IPS-18a (cell line): ENCODE measurements around the gene CTNS.

Source experiments
- H3K27ac ChIP-seq: one replicate; pipeline ENCODE4 v1.5.1; 2013; ENCODE audit warnings: low read length
- H3K27me3 ChIP-seq: one replicate; pipeline ENCODE4 v1.6.1; 2013; ENCODE audit warnings: mild to moderate bottlenecking, low read length; ENCODE audit not compliant: control insufficient read depth, insufficient read depth
- H3K36me3 ChIP-seq: one replicate; pipeline ENCODE4 v1.6.1; 2013; ENCODE audit warnings: low read depth, low read length; ENCODE audit not compliant: control insufficient read depth
- H3K4me1 ChIP-seq: one replicate; pipeline ENCODE4 v1.6.1; 2013; ENCODE audit warnings: low read depth, low read length; ENCODE audit not compliant: control insufficient read depth
- H3K4me3 ChIP-seq: one replicate; pipeline ENCODE4 v1.5.1; 2013; ENCODE audit warnings: low read length
- H3K9ac ChIP-seq: one replicate; pipeline ENCODE4 v1.6.1; 2013; ENCODE audit warnings: mild to moderate bottlenecking, low read length, moderate library complexity
- H3K9me3 ChIP-seq: one replicate; pipeline ENCODE4 v1.6.1; 2013; ENCODE audit warnings: low read depth, low read length; ENCODE audit not compliant: control insufficient read depth

Gene CTNS

GRCh38 chr17:3666516-3666915 lies 30.0 kb downstream of the CTNS start:
- H3K4me3 ChIP-seq: no peak overlapping the region
- no peaks in the 10 kb centered on the region for H3K9me3 ChIP-seq
- no peak overlapping the region for H3K27ac ChIP-seq
- peaks cover 3% of the 10 kb centered on the region for H3K4me1 ChIP-seq
- no peaks in the 10 kb centered on the region for H3K36me3 ChIP-seq
- H3K27me3 ChIP-seq: no peaks in the 10 kb centered on the region
- H3K9ac ChIP-seq: no peak overlapping the region

- H3K4me3 ChIP-seq: peak overlapping the region; percentile 92
- H3K4me1 ChIP-seq: peaks cover 3% of the 10 kb centered on the region
- no peaks in the 10 kb centered on the region for H3K9me3 ChIP-seq
- peak overlapping the region; percentile 64 for H3K27ac ChIP-seq
- peak overlapping the region; percentile 82 for H3K9ac ChIP-seq
- H3K27me3 ChIP-seq: no peaks in the 10 kb centered on the region
- H3K36me3 ChIP-seq: no peaks in the 10 kb centered on the region
Measured at GRCh38 chr17:3667366-3668278, 31.1 kb downstream of the CTNS start.

GRCh38 chr17:3668279-3669084 lies 31.9 kb downstream of the CTNS start, which contains the start of the genes EMC6 and TAX1BP3:
Gene EMC6, plus strand, starts transcription at chr17:3668812. Its CDS starts 335 bp downstream, at chr17:3669147.
Gene TAX1BP3, minus strand, starts transcription at chr17:3668578. Its CDS starts 52 bp downstream, at chr17:3668526.
- Histone ChIP-seq H3K27ac (peak within 1 kb of the TSS; percentile 64), H3K4me1 (peaks cover 3% of the 10 kb centered on the region), H3K36me3 (no peaks in the 10 kb centered on the region), H3K9ac (peak within 1 kb of the TSS; percentile 94), H3K4me3 (peak within 1 kb of the TSS; percentile 92), H3K27me3 (no peaks in the 10 kb centered on the region), H3K9me3 (no peaks in the 10 kb centered on the region)

- H3K4me3 ChIP-seq: peak overlapping the region; percentile 92
- peak overlapping the region; percentile 59 for H3K27ac ChIP-seq
- no peaks in the 10 kb centered on the region for H3K27me3 ChIP-seq
- H3K9ac ChIP-seq: peak overlapping the region; percentile 94
- no peaks in the 10 kb centered on the region for H3K9me3 ChIP-seq
- H3K36me3 ChIP-seq: no peaks in the 10 kb centered on the region
- peaks cover 3% of the 10 kb centered on the region for H3K4me1 ChIP-seq
Measured at GRCh38 chr17:3669085-3669347, 32.5 kb downstream of the CTNS start.

GRCh38 chr17:3669548-3669947 lies 33.0 kb downstream of the CTNS start:
- Histone ChIP-seq H3K4me1 (peaks cover 3% of the 10 kb centered on the region), H3K9ac (peak overlapping the region; percentile 94), H3K36me3 (no peaks in the 10 kb centered on the region), H3K27me3 (no peaks in the 10 kb centered on the region), H3K9me3 (no peaks in the 10 kb centered on the region), H3K4me3 (peak overlapping the region; percentile 92), H3K27ac (no peak overlapping the region)

- peaks cover 3% of the 10 kb centered on the region for H3K4me1 ChIP-seq
- H3K36me3 ChIP-seq: no peaks in the 10 kb centered on the region
- no peak overlapping the region for H3K9ac ChIP-seq
- no peaks in the 10 kb centered on the region for H3K27me3 ChIP-seq
- H3K9me3 ChIP-seq: no peaks in the 10 kb centered on the region
- no peak overlapping the region for H3K27ac ChIP-seq
- no peak overlapping the region for H3K4me3 ChIP-seq
Measured at GRCh38 chr17:3672571-3672970, 36.0 kb downstream of the CTNS start.

GRCh38 chr17:3675886-3676285 lies 39.3 kb downstream of the CTNS start:
- H3K4me1 ChIP-seq: peaks cover 6% of the 10 kb centered on the region
- no peak overlapping the region for H3K27ac ChIP-seq
- H3K4me3 ChIP-seq: no peak overlapping the region
- H3K9me3 ChIP-seq: no peaks in the 10 kb centered on the region
- no peak overlapping the region for H3K9ac ChIP-seq
- H3K27me3 ChIP-seq: no peaks in the 10 kb centered on the region
- H3K36me3 ChIP-seq: no peaks in the 10 kb centered on the region

- Histone ChIP-seq H3K4me3 (no peak overlapping the region), H3K9ac (no peak overlapping the region), H3K27ac (no peak overlapping the region), H3K4me1 (peaks cover 6% of the 10 kb centered on the region), H3K36me3 (no peaks in the 10 kb centered on the region), H3K9me3 (no peaks in the 10 kb centered on the region), H3K27me3 (no peaks in the 10 kb centered on the region)
Measured at GRCh38 chr17:3678095-3678820, 41.7 kb downstream of the CTNS start.

GRCh38 chr17:3678821-3679530 lies 42.4 kb downstream of the CTNS start:
- H3K4me1 ChIP-seq: peaks cover 6% of the 10 kb centered on the region
- no peaks in the 10 kb centered on the region for H3K36me3 ChIP-seq
- no peak overlapping the region for H3K4me3 ChIP-seq
- no peaks in the 10 kb centered on the region for H3K27me3 ChIP-seq
- H3K9me3 ChIP-seq: no peaks in the 10 kb centered on the region
- no peak overlapping the region for H3K9ac ChIP-seq
- H3K27ac ChIP-seq: no peak overlapping the region

GRCh38 chr17:3679531-3680126 lies 43.1 kb downstream of the CTNS start:
- Histone ChIP-seq H3K4me1 (peaks cover 6% of the 10 kb centered on the region), H3K9ac (no peak overlapping the region), H3K27ac (no peak overlapping the region), H3K36me3 (no peaks in the 10 kb centered on the region), H3K4me3 (no peak overlapping the region), H3K27me3 (no peaks in the 10 kb centered on the region), H3K9me3 (no peaks in the 10 kb centered on the region)
